ENCODE measurements around the gene TMEM91.

The TMEM91 gene

DNA sequence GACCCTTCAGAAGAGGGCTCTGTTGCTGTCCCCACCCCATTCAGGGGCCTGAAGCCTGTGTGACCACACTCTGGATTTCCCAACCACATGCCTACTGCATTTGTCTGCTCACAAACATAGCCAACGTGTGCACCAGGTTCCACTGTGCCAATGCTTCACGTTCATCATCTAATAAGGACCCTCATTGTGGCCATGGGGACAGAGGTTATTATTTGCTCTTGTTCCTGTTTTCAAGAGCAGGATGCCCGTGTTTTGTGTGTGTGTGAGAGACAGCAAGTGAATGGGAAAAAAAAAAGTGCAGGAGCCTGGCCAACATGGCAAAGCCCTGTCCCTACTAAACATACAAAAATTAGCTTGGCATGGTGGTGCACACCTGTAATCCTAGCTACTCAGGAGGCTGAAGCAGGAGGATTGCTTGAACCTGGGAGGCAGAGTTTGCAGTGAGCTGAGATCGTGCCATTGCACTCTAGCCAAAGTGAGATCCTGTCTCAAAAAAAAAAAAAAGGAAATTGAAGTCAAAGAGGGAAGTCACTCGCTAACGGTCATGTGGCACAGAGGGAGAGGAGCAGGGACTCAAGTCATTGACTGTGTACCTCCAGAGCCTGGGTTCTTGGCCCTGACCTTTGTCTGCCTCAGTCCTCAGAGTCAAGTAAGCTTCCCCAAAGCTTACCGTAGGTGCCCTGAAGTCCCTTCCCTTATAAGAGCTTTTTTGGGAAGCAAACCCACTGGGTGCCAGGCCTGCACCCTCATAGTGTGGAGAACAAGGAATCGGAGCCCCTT lies 44.0 kb downstream of the TMEM91 start:
- TF ChIP-seq, protein P1, sequence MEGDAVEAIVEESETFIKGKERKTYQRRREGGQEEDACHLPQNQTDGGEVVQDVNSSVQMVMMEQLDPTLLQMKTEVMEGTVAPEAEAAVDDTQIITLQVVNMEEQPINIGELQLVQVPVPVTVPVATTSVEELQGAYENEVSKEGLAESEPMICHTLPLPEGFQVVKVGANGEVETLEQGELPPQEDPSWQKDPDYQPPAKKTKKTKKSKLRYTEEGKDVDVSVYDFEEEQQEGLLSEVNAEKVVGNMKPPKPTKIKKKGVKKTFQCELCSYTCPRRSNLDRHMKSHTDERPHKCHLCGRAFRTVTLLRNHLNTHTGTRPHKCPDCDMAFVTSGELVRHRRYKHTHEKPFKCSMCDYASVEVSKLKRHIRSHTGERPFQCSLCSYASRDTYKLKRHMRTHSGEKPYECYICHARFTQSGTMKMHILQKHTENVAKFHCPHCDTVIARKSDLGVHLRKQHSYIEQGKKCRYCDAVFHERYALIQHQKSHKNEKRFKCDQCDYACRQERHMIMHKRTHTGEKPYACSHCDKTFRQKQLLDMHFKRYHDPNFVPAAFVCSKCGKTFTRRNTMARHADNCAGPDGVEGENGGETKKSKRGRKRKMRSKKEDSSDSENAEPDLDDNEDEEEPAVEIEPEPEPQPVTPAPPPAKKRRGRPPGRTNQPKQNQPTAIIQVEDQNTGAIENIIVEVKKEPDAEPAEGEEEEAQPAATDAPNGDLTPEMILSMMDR (conservative IDR thresholded peaks at IDR 0.05; ENCODE audit: low read length) = no peak
- no peak overlapping the region for H3K4me3 ChIP-seq (ENCODE audit: low read length)
- DNase-seq (ENCODE audit: low read depth) = no peak

DNA sequence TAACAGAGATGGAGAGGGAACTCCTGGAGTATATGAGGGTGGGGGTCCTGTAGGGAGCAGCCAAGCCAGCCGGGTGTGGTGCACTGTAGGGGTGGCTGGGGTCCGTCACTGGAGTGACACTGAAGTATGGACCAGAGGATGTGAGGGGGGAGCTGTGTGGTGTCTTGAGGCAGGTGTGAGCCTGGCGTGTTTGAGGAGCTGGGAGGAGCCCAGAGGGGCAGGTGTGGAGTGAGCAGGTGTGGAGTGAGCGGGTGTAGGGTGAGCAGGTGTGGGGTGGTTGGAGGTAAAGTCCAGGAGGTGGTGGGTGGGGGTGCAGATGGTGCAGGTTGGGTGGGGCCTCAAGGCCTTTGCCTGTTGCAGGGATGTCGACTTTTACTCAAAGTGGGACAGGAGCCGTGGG lies 45.0 kb downstream of the TMEM91 start:
- TF ChIP-seq, protein P1 (conservative IDR thresholded peaks at IDR 0.05; ENCODE audit: low read length) = no peak
- no peak for DNase-seq (ENCODE audit: low read depth)
- no peak overlapping the region for H3K4me3 ChIP-seq (ENCODE audit: low read length)

DNA sequence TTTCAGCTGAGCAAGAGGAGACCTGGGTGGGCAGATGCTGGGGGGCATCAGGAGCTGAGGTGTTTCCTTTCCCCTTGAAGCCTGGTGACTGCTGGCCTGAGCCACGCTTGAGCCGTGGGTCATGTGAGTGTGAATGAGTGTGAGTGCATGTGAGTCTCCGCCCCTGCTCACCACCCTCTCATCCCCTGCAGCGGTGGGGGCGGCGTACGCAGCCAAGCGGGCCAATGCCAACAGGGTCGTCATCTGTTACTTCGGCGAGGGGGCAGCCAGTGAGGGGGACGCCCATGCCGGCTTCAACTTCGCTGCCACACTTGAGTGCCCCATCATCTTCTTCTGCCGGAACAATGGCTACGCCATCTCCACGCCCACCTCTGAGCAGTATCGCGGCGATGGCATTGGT lies 45.6 kb downstream of the TMEM91 start:
- TF ChIP-seq, protein P1 (conservative IDR thresholded peaks at IDR 0.05; ENCODE audit: low read length) = no peak
- no peak for DNase-seq (ENCODE audit: low read depth)
- H3K4me3 ChIP-seq (ENCODE audit: low read length) = no peak overlapping the region

DNA sequence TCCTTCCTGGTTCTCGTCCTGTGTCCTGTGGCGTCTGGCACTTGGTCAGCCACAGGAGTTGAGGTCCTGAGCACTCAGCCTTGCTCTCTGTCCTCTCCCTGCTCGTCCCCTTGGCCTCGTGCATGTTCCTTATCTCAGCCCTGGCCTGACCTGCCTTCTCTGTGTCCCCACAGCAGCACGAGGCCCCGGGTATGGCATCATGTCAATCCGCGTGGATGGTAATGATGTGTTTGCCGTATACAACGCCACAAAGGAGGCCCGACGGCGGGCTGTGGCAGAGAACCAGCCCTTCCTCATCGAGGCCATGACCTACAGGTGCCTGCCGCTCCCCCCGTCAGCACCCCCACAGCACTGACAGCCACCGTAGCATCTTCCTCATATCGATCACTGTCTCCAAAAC lies 46.1 kb downstream of the TMEM91 start:
- H3K4me3 ChIP-seq (ENCODE audit: low read length) = no peak overlapping the region
- DNase-seq (ENCODE audit: low read depth) = no peak
- TF ChIP-seq, protein P1 (conservative IDR thresholded peaks at IDR 0.05; ENCODE audit: low read length) = no peak

DNA sequence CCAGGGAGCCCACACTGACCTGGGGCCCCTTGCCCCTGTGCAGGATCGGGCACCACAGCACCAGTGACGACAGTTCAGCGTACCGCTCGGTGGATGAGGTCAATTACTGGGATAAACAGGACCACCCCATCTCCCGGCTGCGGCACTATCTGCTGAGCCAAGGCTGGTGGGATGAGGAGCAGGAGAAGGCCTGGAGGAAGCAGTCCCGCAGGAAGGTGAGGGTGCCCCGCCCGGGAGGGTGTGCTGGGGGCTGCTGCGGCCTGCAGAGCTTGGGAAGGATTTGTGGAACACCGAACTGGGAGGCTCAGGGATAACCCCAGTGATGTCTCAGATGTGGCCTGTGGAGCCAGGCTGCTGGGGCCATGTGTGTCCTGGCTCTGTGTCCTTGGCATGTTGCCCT lies 46.6 kb downstream of the TMEM91 start:
- TF ChIP-seq, protein P1 (conservative IDR thresholded peaks at IDR 0.05; ENCODE audit: low read length) = no peak
- DNase-seq (ENCODE audit: low read depth) = no peak
- no peak overlapping the region for H3K4me3 ChIP-seq (ENCODE audit: low read length)

DNA sequence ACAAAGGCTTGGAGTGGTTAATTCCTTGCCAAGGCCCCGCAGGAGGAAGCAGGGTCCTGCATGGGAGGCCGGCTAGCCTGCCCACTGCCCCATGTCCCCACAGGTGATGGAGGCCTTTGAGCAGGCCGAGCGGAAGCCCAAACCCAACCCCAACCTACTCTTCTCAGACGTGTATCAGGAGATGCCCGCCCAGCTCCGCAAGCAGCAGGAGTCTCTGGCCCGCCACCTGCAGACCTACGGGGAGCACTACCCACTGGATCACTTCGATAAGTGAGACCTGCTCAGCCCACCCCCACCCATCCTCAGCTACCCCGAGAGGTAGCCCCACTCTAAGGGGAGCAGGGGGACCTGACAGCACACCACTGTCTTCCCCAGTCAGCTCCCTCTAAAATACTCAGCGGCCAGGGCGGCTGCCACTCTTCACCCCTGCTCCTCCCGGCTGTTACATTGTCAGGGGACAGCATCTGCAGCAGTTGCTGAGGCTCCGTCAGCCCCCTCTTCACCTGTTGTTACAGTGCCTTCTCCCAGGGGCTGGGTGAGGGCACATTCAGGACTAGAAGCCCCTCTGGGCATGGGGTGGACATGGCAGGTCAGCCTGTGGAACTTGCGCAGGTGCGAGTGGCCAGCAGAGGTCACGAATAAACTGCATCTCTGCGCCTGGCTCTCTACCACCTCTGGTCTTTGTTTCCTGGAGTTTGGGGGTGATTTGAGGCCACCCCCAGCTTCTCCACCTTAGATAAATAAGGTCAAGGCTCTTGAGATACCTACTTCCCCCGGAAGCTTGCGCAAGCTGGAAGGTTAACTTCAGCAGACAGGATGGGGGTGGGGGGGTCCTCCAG lies 48.2 kb downstream of the TMEM91 start:
- TF ChIP-seq, protein P1 (conservative IDR thresholded peaks at IDR 0.05; ENCODE audit: low read length) = no peak

More for the DNA sequence above, 48.2 kb downstream of the TMEM91 start:
- DNase-seq (ENCODE audit: low read depth) = no peak
- no peak overlapping the region for H3K4me3 ChIP-seq (ENCODE audit: low read length)

Data from AG10803 (cell line).